Spleen (tissue), 7 donors: ENCODE results near the gene LRIT2.

Source experiments
- POLR2A ChIP-seq, 3 donors: fragments of 450-650 bp; IDR thresholded peaks; one replicate each; pipeline ENCODE4 v1.5.1; 2017; ENCODE audit warnings: antibody characterized with exemption in 3 of 3, mild to moderate bottlenecking in 1 of 3
- POLR2AphosphoS5 ChIP-seq, 3 donors: sonication (generic); formaldehyde crosslinking; IDR thresholded peaks; one replicate each; pipeline ENCODE4 v1.5.1; 2017; ENCODE audit warnings: antibody characterized with exemption in 3 of 3
- TF ChIP-seq, protein P1 (sequence below), 11 experiments: fragments of 200-600 bp in 7 of 11; fragments of 450-650 bp in 4 of 11; sonication (generic) in 4 of 11; IDR thresholded peaks in 8 of 11; conservative IDR thresholded peaks in 3 of 11; 1 replicate in 7 of 11; 2 replicates in 4 of 11; pipeline versions ENCODE4 v1.4.0 to v1.8.0; 2016 to 2021; ENCODE audit warnings: antibody characterized with exemption in 11 of 11, inconsistent platforms in 4 of 11, mild to moderate bottlenecking in 1 of 11
- donor health status: DM: no; HTN: no; CAD: no; lungs with moderate emphysema.
- donor health status: DM: no; HTN: no; CAD: no.
- donor health status: DM: no; HTN: no; CAD: no.

DNA sequence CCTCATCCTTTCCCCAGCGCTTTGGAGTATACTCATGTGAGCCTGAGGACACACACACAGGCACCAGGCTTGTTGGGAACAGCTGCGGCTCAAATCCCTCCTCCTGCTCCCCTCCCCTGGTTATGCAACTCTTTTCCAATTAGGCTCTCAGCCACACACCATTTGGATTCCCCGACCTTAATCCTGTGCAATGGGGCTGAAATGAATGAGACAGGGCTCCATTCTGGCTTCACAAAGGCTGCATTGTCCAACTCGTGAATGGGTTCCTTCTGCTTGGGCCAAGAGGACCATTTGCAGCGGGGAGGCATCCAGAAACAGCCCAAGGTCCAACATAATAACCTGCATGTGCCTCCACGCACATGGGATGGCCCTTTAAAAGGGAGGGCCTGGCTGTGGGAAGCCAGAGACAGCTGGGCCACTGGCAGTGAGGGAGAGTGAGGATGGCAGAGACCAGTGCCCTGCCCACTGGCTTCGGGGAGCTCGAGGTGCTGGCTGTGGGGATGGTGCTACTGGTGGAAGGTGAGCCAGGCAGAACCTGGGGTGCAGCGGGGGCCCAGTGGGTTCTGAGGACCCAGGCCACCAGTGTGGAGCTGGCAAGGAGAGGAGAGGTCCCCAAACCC is 19.4 kb upstream of the LRIT2 start, which contains the start of gene RGR:
- TF ChIP-seq, protein P1, sequence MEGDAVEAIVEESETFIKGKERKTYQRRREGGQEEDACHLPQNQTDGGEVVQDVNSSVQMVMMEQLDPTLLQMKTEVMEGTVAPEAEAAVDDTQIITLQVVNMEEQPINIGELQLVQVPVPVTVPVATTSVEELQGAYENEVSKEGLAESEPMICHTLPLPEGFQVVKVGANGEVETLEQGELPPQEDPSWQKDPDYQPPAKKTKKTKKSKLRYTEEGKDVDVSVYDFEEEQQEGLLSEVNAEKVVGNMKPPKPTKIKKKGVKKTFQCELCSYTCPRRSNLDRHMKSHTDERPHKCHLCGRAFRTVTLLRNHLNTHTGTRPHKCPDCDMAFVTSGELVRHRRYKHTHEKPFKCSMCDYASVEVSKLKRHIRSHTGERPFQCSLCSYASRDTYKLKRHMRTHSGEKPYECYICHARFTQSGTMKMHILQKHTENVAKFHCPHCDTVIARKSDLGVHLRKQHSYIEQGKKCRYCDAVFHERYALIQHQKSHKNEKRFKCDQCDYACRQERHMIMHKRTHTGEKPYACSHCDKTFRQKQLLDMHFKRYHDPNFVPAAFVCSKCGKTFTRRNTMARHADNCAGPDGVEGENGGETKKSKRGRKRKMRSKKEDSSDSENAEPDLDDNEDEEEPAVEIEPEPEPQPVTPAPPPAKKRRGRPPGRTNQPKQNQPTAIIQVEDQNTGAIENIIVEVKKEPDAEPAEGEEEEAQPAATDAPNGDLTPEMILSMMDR (IDR thresholded peaks at IDR 0.05 in 8 of 11, conservative IDR thresholded peaks at IDR 0.05 in 3 of 11) = no peak
- TF ChIP-seq POLR2A (IDR thresholded peaks at IDR 0.05) = no peak
- TF ChIP-seq POLR2AphosphoS5 (IDR thresholded peaks at IDR 0.05) = no peak
